Activated T-helper 1 cell treated with anti-CD3 and anti-CD28 coated beads, Interleukin-2, amount 50 U/mL, for 16 hours (primary cell): ENCODE results near the gene EIF4G2.

Experiments
- DNase-seq, 2 donors: peaks; one replicate each; pipeline ENCODE4 v3.0.0-alpha.2; 2020; ENCODE audit warnings: low read depth in 1 of 2, low spot score in 1 of 2

The EIF4G2 gene

DNA sequence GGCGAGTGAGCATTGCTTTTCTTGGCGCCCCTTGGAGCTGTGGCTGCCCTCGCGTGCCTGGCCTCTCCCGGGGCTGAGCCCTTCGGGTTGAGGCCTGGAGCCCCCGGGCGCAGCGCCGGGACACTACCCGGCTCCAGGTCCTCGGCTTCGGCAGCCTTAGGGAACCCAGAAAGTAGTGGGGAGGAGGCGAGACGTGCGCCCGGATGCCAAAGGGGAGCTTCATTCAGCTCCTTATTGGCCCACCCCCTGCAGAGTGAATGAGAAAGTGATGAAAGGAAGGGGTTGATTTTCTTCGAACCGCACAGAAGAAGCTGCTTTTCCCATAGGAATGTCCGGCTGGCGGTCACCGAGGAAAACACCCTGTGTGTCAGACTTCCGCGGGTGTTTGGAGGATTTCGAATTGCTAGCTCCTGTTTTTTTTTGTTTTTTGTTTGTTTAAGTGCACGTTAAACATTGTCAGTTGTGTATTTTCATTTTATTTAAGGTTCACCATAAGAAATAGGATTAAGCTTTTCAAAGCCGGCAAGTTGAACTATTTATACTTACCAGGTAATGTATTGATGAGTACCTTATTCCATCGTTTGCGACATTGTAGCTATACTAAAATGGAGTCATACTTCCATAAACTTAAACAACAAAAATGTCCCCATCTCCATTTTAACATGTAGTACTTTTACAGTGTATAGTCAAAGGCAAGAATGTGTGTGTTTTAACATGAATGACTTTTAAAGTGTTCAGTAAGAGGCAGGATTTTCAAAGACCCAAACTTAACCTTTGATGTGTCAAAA is 841 bp upstream of the EIF4G2 start:
- no peak for DNase-seq

DNA sequence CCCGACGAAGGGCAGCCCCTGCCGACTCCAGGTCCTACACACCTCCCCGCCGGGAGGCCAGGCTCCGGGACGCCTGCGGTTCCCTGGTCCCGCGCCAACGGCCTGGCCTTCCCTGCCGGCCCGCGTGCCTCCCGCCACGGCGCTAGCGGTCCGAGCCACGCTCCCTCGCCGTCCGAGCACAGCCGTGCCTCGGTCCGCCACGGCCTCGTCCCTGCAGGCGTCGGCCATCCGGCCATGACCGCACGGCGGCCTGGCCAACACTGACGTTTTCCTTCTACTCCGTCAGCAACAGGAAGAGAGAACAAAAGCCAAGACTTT is 532 bp downstream of the EIF4G2 start:
- DNase-seq = no peak

DNA sequence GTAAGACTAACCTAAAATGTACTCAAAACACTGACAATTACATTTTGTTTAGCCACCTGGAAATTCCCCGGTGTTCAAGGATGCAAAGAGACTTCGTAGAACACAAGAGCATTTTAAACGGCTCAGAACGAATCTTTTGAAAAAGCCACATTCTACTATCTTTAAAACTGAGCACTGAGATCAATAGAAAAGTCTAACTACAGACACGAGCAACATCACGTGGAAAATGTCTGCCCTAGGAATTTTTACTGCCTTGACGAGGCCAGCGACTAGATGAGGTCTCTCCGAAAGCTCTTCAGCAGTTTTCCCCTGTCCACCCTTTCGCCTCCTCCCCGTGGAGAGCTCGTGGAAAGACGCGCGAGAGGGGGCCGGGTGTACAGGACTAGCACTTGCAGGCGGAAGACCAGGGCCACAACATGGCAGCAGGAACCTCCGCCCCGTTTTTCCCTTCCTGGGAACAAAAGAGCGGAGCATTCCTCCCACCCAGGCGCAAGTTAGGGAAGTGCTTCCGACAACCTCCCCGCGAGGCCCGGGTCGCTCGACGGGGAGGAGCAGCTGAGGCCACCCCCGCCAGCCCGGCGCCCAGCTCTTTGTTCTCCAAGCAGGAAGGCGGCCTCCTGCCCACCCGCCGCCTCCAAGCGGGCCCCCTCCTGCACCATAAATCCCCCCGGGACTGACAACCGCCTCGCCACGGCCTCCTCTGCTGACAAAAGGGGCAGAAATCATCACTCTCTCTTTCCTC is 1.1 kb downstream of the EIF4G2 start:
- DNase-seq = peak; percentile 8 to 35

DNA sequence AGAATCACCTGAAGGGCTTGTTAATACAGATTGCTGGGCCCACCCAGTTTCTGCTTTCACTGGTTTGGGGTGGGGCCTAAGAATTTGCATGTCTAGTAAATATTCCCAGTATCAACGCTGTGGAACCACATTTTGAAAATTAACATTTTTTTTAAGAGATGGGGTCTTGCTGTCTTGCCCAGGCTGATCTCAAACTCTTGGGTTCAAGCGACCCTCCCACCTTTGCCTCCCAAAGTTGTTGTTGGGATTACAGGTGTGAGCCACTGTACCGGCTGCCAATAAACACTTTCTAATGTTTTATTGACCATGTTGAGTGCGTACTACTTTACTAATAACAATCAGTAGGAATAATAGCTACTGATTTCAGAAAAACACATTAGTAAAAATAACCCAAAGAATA is 2.5 kb downstream of the EIF4G2 start:
- DNase-seq = no peak

DNA sequence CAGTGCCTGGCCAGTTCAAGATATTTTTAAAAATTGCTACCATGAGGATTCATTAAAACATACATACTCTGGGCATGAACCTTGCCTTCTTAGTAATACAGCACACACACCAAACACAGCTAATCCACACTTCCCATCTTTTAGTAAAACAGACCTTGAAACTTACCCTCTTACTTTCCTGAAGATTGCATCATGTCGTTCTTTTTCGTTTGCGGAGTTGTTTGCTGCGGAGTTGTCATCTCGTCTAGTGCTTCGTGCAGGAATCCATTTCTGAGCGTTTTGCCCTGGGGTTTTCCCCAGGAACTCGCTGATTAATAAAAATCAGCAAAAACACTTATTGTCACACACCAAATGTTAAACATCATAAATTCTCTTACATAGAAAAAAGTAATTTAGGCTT is 3.0 kb downstream of the EIF4G2 start:
- no peak for DNase-seq

DNA sequence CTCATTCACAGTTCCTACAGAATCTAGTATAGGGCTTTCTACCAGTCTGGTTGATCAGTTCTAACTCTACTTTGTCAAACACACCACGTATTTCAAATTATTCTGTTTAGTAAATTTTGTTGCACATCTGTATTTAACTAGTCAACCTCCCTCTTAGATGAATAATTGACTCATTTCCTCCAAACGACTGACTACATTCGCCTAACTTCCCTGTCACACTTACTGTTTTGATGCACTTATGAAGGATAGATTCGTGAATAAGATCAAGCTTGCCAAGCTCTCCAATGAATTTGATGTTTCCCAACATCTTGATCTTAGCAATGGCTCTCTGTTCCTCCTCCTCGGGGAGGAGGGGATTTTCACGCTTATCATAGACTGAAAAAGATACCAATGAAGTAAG is 5.0 kb downstream of the EIF4G2 start:
- DNase-seq = no peak

DNA sequence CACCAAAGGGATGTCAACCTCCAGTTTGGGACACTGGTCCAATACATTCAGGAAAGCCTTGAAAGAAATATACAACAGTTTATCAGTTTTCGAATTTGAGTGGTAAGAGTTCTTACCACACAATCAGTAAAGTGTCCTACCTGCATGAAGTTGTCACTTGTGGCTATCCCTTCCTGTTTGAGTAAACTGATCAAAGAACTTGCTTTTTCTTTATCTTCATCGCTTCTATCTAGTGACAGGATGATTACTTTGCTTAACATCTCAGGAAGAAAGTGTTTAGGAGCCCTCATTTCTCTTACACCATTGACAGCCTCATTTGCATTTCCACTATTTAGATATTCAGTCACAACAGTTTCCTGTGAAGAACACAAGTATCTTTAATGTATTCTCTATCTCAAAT is 8.4 kb downstream of the EIF4G2 start:
- no peak for DNase-seq

DNA sequence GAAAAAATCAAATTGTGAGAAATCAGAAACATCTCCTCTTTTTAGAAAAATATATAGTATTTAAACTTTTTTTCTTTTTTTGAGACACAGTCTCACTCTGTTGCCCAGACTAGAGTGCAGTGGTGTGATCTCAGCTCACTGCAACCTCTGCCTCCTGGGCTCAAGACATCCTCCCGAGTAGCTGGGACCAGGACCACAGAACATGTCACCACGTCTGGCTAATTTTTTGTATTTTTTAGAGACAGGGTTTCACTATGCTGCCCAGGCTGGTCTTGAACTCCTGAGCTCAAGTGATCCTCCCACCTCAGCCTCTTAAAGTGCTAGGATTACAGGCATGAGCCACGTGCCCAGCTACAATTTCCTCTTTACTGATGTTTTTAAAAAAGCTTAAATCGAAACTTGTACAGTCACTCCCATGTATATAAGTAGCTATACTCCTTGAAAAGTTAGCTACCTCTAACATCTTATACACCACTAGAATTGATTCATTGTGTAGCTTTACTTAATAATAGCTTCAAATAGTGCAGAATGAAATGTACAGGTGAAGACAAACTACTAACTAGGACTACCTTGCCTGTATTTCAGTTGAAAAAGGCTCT is 10.3 kb downstream of the EIF4G2 start:
- DNase-seq = no peak

DNA sequence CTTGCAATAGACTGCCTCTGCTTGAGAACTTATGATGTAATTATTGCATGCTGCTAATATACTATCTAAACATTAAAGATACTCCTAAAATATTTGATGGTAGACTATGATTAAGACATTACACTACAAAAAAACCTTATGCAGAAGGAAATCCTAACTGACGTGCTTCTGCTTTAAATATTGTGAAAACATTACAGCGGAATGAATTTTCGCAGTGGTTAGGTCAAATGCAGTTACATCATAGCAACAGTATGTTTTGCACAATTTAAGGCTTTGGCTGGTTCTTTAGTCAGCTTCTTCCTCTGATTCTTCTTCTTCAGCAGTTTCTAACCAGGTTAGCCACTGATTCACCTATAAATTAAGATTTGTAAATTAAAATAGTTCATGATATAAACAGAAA is 11.2 kb downstream of the EIF4G2 start:
- DNase-seq = no peak

DNA sequence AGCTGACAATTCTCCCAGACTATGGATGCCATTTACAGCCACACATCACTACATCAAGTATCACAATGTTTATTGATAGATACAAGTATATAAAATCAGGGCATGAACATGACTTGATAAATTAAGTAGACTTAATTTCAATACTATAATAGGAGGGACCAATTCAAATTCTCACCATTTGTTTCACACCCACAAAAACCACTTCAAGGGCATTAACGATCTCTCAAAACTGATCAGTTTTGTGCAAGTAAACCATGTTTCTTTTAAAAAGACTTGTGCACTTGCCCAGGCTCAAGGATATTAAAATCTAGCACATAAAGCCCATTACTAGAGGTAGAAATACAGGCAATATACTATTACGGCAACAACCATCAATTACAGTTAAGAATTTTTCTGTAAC is 11.7 kb downstream of the EIF4G2 start:
- DNase-seq = no peak

DNA sequence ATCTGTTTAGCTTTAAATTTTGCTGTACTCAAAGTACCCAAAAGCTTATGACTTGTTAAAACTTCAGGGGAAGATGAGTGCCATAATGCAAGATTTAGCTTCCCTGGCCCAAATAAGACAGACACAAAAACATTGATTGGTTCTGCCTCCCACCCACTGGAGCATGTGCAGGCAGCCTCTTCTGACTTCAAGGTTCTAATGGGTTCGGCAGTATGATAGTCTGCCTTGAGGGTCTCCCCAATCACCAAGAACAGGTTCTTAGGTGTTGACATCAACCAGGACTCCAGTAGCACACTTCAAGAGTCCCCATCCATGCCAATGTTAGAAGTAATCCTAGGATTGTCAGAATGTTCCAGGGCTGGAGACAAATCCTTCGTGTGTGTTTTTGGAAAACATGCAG is 12.5 kb downstream of the EIF4G2 start:
- no peak for DNase-seq

DNA sequence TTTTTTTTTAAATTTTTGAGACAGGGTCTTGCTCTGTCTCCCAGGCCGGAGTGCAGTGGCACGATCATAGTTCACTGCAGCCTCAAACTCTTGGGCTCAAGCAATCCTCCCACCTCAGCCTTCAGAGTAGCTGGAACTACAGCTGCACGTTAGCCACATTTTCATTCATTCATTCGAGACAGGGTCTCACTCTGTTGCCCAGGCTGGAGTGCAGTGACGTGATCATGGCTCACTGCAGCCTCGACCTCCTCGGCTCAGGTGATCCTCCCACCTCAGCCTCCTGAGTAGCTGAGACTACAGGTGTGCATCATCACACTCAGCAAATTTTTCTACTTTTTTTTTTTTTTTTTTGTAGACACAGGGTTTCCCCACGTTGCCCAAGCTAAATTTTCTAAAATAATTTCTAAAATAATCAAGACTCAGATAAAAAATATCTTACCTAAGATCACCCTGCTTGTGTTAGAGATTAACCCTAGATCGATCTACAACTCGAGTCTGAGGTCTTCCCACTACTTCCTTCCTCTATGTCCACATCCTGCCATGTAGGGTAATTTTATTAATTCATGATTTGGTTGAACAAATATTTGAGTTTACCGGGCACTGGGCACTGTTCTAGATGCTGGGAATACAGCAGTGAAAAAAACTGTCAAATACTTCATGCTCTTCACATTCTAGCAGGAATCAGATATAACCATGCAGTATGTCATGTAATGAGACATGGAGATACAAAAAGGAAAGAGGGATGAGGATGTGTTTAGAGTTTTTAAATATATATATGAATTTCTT is 15.1 kb downstream of the EIF4G2 start:
- no peak for DNase-seq

DNA sequence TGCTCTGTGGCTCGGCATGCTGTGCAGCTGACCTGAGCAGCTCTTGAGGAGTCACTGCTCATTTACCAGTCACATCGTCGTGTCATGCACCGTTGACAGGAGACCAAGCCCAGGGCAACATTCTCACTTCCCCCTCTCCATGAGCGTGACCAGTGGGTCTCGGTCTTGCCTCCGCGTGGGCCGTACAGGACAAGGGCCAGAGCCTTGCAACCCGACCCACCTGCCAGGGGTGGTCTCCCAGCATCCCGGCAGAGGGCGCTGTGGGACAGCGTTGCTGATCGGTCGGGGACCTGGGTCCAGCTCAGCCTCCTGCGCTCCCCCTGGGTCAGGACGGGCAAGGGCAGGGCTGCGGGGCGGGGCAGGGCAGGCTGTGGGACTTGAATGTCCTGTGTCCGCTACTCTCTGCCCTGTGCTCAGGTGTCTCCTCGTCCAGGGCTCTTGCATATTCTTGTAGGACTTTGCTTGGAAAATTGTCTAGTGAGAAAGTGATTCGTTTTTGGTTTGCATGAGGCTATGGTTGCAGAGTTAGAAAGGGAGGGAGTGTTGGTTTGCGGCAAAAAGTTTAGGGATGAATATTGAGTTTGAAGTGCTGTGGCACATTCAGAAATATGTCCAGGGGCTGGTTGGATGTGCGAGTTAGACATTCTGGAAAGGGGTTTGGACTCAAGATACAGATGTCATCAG is 16.2 kb downstream of the EIF4G2 start:
- peak; percentile 70 to 75 for DNase-seq

DNA sequence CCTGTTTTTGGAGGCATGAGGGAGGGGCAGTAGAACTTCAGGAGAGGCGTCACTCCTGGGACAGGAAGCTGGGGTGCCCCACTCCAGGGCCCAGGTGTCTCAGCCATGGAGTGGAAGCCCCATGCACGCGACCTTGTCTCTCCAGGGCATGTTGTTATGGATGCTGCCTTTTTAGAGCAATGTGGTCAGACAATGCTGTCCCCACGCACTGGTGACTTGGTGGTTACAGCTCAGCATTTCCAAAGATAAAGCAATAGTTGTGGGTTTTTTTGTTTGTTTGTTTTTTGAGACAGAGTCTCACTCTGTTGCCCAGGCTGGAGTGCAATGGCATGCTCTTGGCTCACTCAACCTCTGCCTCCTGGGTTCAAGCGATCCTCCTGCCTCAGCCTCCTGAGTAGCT is 22.3 kb downstream of the EIF4G2 start:
- DNase-seq = no peak

DNA sequence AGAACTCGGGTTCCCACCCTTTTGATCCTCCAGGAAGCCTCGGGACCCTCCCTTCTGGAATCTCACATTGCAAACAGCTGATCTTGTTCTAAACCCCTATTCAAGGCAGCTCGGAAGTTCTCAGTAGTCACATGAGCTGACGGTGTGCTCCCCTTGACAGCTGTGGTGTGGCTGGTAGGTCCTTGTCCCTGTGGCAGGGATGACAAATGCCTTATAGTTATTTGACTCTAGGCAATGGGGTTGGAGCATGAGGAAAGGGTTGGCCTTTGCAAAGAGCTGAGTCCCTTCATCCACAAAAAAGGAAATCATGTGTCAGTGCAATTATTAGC is 23.6 kb downstream of the EIF4G2 start:
- no peak for DNase-seq

DNA sequence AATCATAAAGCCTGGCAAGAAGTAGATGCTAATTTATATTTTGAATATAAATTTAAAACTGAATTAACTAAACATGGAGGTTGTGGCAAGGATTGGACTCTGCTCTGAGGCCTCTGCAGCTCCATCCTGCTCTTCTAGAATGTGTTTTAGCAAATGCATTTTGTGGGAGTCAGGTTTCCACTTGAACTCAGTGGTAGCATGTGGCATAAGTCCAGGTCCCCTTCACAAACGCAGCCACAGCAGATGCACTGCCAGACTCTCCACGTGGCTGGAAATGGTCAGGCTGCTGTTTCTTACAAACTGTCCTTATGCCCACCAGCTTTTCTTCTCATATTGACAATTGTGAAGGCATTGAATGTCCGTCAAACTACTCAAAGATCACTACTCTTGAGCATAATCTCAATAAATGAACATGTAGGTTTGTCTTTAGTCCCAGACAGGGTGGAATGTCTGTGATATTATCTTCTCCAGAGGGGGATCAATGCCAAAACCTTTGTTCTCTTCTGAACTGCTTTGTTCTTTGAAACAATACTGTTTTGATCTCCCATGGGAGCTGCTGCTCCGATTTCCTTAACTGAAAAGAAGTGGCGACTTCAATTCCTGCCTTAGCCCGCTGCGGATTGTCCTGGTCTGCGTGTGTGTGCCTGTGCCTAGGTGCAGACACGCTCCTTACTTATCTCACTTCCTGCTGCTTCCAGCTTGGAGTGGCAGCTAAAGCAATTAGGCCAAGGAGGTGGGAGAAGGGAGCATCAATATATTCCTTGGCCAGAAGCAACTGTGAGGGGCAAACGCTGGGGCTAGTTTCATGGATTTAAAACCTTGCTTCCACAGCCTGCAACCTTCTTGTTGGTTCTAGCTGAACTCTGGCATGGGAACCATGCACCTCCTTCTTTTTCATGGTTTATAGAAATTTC is 24.2 kb downstream of the EIF4G2 start:
- no peak for DNase-seq

DNA sequence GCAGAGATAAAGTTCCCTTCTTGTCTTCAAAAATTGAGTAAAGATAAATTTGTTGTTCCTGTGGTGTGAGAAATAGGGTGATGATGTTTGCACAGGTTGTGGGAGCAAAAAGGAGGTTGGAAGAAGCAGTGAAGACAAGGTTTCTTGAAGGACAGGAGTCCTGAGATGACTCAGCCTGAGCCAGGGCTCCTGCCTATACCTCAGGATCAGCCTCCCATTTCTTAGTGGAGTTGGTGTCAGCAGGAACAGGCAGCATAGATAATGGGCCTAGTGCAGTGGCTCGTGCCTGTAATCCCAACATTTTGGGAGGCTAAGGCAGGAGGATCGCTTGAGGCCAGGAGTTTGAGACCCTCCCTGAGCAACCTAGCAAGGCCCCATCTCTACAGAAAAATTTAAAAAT is 28.7 kb downstream of the EIF4G2 start:
- no peak for DNase-seq

DNA sequence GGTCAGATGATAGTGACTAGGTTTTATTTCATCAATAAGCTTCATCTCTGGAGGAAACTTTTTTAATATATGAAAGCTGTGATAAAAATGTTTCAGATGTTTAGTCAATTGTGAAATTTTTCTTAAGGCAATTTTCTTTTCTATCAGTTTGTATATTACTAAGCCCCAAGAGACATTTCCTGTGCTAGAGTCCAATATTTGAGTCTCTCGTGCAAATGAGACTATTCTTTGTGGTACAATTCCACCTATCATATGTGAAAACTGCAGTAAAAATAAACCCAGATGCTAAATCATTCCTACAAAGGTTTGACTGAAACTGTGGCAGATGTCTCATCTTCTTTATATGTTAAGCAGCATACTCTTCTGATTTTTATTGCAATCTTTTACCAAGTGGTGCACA is 29.6 kb downstream of the EIF4G2 start:
- DNase-seq = no peak

DNA sequence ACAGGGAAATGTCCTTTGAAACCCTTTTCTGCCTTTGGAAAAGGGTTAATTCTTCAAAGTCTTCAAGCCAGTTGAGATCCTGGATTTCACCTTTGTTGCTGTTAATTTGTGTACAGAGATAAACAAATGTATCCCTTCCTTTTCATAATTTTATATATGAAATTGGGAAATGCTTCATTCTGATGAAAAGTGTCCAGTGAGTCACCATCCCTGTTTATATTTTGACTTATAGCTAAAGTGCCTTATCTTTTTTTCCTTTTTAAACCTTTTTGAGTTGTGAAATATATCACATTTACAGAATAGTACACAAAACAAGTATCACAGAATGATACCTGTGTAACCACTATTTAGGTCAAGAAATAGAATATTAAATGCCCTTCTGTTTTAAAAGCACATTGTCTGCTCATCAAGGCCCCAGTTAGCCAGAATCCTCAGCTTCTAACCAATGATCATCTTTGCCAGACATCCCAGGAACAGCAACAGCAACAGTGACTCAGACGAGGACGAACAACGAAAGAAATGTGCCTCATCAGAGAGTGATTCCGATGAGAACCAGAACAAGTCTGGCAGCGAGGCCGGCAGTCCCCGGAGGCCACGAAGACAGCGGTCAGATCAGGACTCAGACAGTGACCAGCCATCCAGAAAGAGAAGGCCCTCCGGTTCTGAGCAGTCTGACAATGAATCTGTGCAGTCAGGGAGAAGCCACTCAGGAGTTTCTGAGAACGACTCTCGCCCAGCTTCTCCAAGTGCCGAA is 30.3 kb downstream of the EIF4G2 start:
- no peak for DNase-seq

DNA sequence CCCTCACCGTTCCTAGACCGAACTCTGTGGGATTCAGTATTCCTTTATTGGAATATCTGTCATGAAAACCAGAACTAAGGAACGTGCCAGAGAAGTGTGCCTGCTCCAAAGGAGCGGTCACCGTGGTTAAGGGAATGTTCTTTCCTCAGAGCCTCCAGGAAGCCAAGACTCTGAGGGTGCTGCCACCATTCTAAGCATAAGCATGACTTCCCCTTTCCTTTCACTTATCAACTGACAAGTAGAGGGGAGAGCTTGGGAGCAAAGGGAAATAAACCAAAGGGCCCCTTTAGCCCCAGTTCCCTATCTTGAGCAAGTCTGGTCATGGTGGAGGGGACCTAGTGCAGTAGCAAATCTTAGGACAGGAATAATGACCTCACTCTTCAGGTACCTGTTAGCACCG is 30.9 kb downstream of the EIF4G2 start:
- no peak for DNase-seq
